Omental fat pad (tissue), 4 donors: ENCODE data around the gene LAMP1. TPM values are rescaled to one million over a fixed set of nuclear protein-coding genes. Genes with fewer than 3 reads are reported as not detected.

Source experiments
- ATAC-seq: fragments of 150-250 bp; one replicate; pipeline ENCODE4 v1.9.1; 2016; ENCODE audit warnings: mild to moderate bottlenecking, moderate library complexity; ENCODE audit not compliant: low FRiP score
- DNase-seq: peaks from one replicate; pipeline ENCODE4 v3.0.0-alpha.2; 2019; ENCODE audit warnings: low spot score
- CTCF ChIP-seq, 3 donors: fragments of 450-650 bp; IDR thresholded peaks; one replicate each; pipeline ENCODE4 v1.5.1; 2016 to 2017; ENCODE audit warnings: antibody characterized with exemption in 3 of 3, mild to moderate bottlenecking in 3 of 3, moderate library complexity in 2 of 3
- total RNA-seq, 4 donors: library from RNA; depleted of rRNA; stranded (reverse); fragments of >200 nt; gene quantifications; one replicate each; pipeline ENCODE4 v1.1.0, GENCODE V29; 2016

The LAMP1 gene
- total RNA-seq, 4 donors from 2014 or later: 91.0 to 132 (median 106) TPM

- DNase-seq: no peak
- no peak for TF ChIP-seq CTCF (IDR thresholded peaks at IDR 0.05)
- ATAC-seq: peak; percentile 58
Observed at GRCh38 chr13:113297370-113298042, 467 bp downstream of the LAMP1 start.

- TF ChIP-seq CTCF (IDR thresholded peaks at IDR 0.05): no peak
- DNase-seq (no peak), ATAC-seq (no peak)
Observed at GRCh38 chr13:113298043-113298945, 1.3 kb downstream of the LAMP1 start.

GRCh38 chr13:113299951-113300350 lies 2.9 kb downstream of the LAMP1 start:
- no peak for ATAC-seq
- TF ChIP-seq CTCF (IDR thresholded peaks at IDR 0.05): no peak
- no peak for DNase-seq

GRCh38 chr13:113302986-113303385 lies 5.9 kb downstream of the LAMP1 start:
- no peak for ATAC-seq
- no peak for TF ChIP-seq CTCF (IDR thresholded peaks at IDR 0.05)
- DNase-seq: no peak

- DNase-seq (no peak), ATAC-seq (no peak)
- TF ChIP-seq CTCF (IDR thresholded peaks at IDR 0.05): no peak
Observed at GRCh38 chr13:113304121-113304520, 7.1 kb downstream of the LAMP1 start.

GRCh38 chr13:113305208-113305607 lies 8.2 kb downstream of the LAMP1 start:
- DNase-seq (no peak), ATAC-seq (no peak)
- TF ChIP-seq CTCF (IDR thresholded peaks at IDR 0.05): no peak
